H1 (cell line): Measurements from ENCODE around the gene CFAP91. TPM values are rescaled to one million over a fixed set of nuclear protein-coding genes. Genes with fewer than 3 reads are reported as not detected.

Experiments used
- ATF2 ChIP-seq: IDR thresholded peaks from 2 replicates; pipeline ENCODE4 v1.6.1; 2012; ENCODE audit warnings: low read length, inconsistent platforms
- ATF3 ChIP-seq: IDR thresholded peaks from 2 replicates; pipeline ENCODE4 v1.6.1; 2011; ENCODE audit warnings: low read depth, mild to moderate bottlenecking, low read length; ENCODE audit not compliant: insufficient read depth
- BACH1 ChIP-seq: IDR thresholded peaks from 2 replicates; pipeline ENCODE4 v1.6.1; 2012; ENCODE audit warnings: low read length, improper control_type of control experiment
- CREB1 ChIP-seq: IDR thresholded peaks from 2 replicates; pipeline ENCODE4 v1.6.1; 2012; ENCODE audit warnings: inconsistent platforms
- CTBP2 ChIP-seq: IDR thresholded peaks from 2 replicates; pipeline ENCODE4 v1.7.0; 2011; ENCODE audit warnings: borderline replicate concordance, mild to moderate bottlenecking, moderate library complexity, mixed read lengths, low read length; ENCODE audit not compliant: insufficient read depth, insufficient read length
- EGR1 ChIP-seq: IDR thresholded peaks from 2 replicates; pipeline ENCODE4 v1.6.1; 2011; ENCODE audit warnings: low read depth, low read length, borderline replicate concordance
- EP300 ChIP-seq, 2 experiments: IDR thresholded peaks; 1 replicate in 1 of 2; 2 replicates in 1 of 2; pipeline ENCODE4 v1.6.1; 2011 to 2012; ENCODE audit warnings: low read depth in 2 of 2, low read length in 2 of 2, mild to moderate bottlenecking in 2 of 2, borderline replicate concordance in 1 of 2, inconsistent platforms in 1 of 2, moderate library complexity in 1 of 2
- GTF2F1 ChIP-seq: IDR thresholded peaks from 2 replicates; pipeline ENCODE4 v1.6.1; 2012; ENCODE audit warnings: low read depth, low read length, improper control_type of control experiment, borderline replicate concordance
- HDAC6 ChIP-seq: IDR thresholded peaks from one replicate; pipeline ENCODE4 v1.7.1; 2012; ENCODE audit warnings: low read depth, mild to moderate bottlenecking, inconsistent platforms, low read length, moderate library complexity
- MAFK ChIP-seq: IDR thresholded peaks from 2 replicates; pipeline ENCODE4 v1.6.1; 2012; ENCODE audit warnings: low read depth, mild to moderate bottlenecking, improper control_type of control experiment, low read length
- MAX ChIP-seq: IDR thresholded peaks from 2 replicates; pipeline ENCODE4 v1.6.1; 2012; ENCODE audit warnings: inconsistent platforms
- NRF1 ChIP-seq: IDR thresholded peaks from 2 replicates; pipeline ENCODE4 v1.6.1; 2011; ENCODE audit warnings: mild to moderate bottlenecking, low read depth, low read length, improper control_type of control experiment
- POLR2AphosphoS5 ChIP-seq: IDR thresholded peaks from 2 replicates; pipeline ENCODE4 v1.6.1; 2011; ENCODE audit warnings: low read depth, low read length
- POU5F1 ChIP-seq: IDR thresholded peaks from 2 replicates; pipeline ENCODE4 v1.6.1; 2011; ENCODE audit warnings: low read depth, mild to moderate bottlenecking, low read length, moderate library complexity
- RNF2 ChIP-seq: fragments of 200-900, 300-1000 bp; sonication (generic); IDR thresholded peaks from 2 replicates; pipeline ENCODE4 v1.7.1; 2016; ENCODE audit warnings: borderline replicate concordance, low read depth, mild to moderate bottlenecking, antibody characterized with exemption, low read length; ENCODE audit not compliant: poor library complexity, severe bottlenecking; ENCODE audit errors: missing control alignments
- SIRT6 ChIP-seq: IDR thresholded peaks from one replicate; pipeline ENCODE4 v1.7.1; 2012; ENCODE audit warnings: low read length, inconsistent platforms
- SIX5 ChIP-seq: IDR thresholded peaks from 2 replicates; pipeline ENCODE4 v1.6.1; 2011; ENCODE audit warnings: mild to moderate bottlenecking, low read depth, low read length
- SP2 ChIP-seq: IDR thresholded peaks from 2 replicates; pipeline ENCODE4 v1.6.1; 2012; ENCODE audit warnings: mild to moderate bottlenecking, low read length, inconsistent platforms
- SUZ12 ChIP-seq: fragments of 200-600 bp; sonication (generic); IDR thresholded peaks from 2 replicates; pipeline ENCODE4 v1.6.1; 2012; ENCODE audit warnings: mild to moderate bottlenecking, inconsistent platforms, low read length, moderate library complexity, mixed read lengths
- TEAD4 ChIP-seq: IDR thresholded peaks from 2 replicates; pipeline ENCODE4 v1.6.1; 2012; ENCODE audit warnings: low read depth, low read length, inconsistent platforms, mixed read lengths
- ZNF274 ChIP-seq: IDR thresholded peaks from 2 replicates; pipeline ENCODE4 v1.7.0; 2012; ENCODE audit warnings: low read length, borderline replicate concordance; ENCODE audit errors: extremely low read depth
- polyA plus RNA-seq, 7 experiments: library from polyadenylated mRNA; depleted of rRNA in 3 of 7; stranded (reverse) in 5 of 7; unstranded in 2 of 7; fragments of >200 nt in 5 of 7; fragments of 200-250 nt in 2 of 7; gene quantifications; 1 replicate in 5 of 7; 2 replicates in 1 of 7; 4 replicates in 1 of 7; pipeline versions ENCODE4 v1.2.1 to v1.2.3, GENCODE V29; 2011 to 2013; ENCODE audit warnings: missing spikeins in 2 of 7, mixed read lengths in 2 of 7
- total RNA-seq: library from RNA; stranded (reverse); fragmentation: NEBNext Ultra II Directional; extraction: Animal tissue kit (Norgen Biotek cat#: 25700); gene quantifications from 2 replicates; pipeline ENCODE4 v1.2.1, GENCODE V29; 2021

The CFAP91 gene
- total and polyA plus RNA-seq, 2 of the 8 experiments (the other 6 are each of a cell fraction or from before 2014, with no cell fraction given), result 5.4 to 7.4 TPM

GRCh38 chr3:119702530-119703527 is at the start of gene CFAP91 (continued):
- TF ChIP-seq NRF1 (no peak), ATF2 (no peak), POLR2AphosphoS5 (peak; percentile 15; the same call in 1 of the 2 replicates), ATF3 (no peak), SIRT6 (no peak), EP300 (IDR thresholded peaks at IDR 0.05; ENCODE audit: borderline replicate concordance in 1 of 2, low read depth in 2 of 2, low read length in 2 of 2) (no peak), EGR1 (no peak), CTBP2 (peak; percentile 58), SUZ12 (no peak), HDAC6 (no peak), CREB1 (peak; percentile 30), SP2 (no peak), RNF2 (no peak), GTF2F1 (no peak), BACH1 (no peak), MAX (peak; percentile 93), ZNF274 (no peak), POU5F1 (no peak), TEAD4 (no peak), MAFK (no peak), SIX5 (no peak)
